Activated naive CD8-positive, alpha-beta T cell treated with anti-CD3 and anti-CD28 coated beads for 36 hours (primary cell): ENCODE results near the gene GET4. TPM values are rescaled to one million over a fixed set of nuclear protein-coding genes. Genes with fewer than 3 reads are reported as not detected.
"Not testable (repeated sequence)": the region's sequence is repeated elsewhere in the genome, so short reads cannot be mapped to it uniquely, and the experiment has no call there.

Source experiments
- DNase-seq: peaks from one replicate; pipeline ENCODE4 v3.0.0; 2021
- H3K27ac Mint-ChIP-seq: one replicate; pipeline ENCODE4 v1.8.0; 2022; ENCODE audit warnings: mild to moderate bottlenecking, moderate library complexity, mixed read lengths
- H3K27me3 Mint-ChIP-seq: one replicate; pipeline ENCODE4 v1.8.0; 2022; ENCODE audit warnings: mild to moderate bottlenecking, mixed read lengths
- H3K36me3 Mint-ChIP-seq: one replicate; pipeline ENCODE4 v1.8.0; 2021; ENCODE audit warnings: mild to moderate bottlenecking, mixed read lengths
- H3K4me1 Mint-ChIP-seq: one replicate; pipeline ENCODE4 v1.8.0; 2021; ENCODE audit warnings: mixed read lengths
- H3K4me3 Mint-ChIP-seq: one replicate; pipeline ENCODE4 v1.8.0; 2022; ENCODE audit warnings: mild to moderate bottlenecking, moderate library complexity, mixed read lengths
- H3K9me3 Mint-ChIP-seq: one replicate; pipeline ENCODE4 v1.8.0; 2022; ENCODE audit warnings: mixed read lengths
- total RNA-seq, 2 experiments: library from RNA; stranded (reverse); gene quantifications; one replicate each; pipeline ENCODE4 v1.2.3, GENCODE V29; 2021

The GET4 gene
- total RNA-seq, 2 experiments from 2014 or later, result 35.2 to 39.6 TPM

- DNase-seq, result no peak
- H3K4me3 Mint-ChIP-seq, result no peak overlapping the region
- H3K36me3 Mint-ChIP-seq, result peaks cover 11% of the 10 kb centered on the region
- no peak overlapping the region for H3K27ac Mint-ChIP-seq
- no peaks in the 10 kb centered on the region for H3K27me3 Mint-ChIP-seq
- H3K9me3 Mint-ChIP-seq, result no peaks in the 10 kb centered on the region
- H3K4me1 Mint-ChIP-seq, result no peaks in the 10 kb centered on the region
These were observed 19.8 kb upstream of the GET4 start for GRCh38 chr7:856444-857095.

- H3K4me3 Mint-ChIP-seq, result no peak overlapping the region
- DNase-seq, result no peak
- H3K9me3 Mint-ChIP-seq, result no peaks in the 10 kb centered on the region
- H3K4me1 Mint-ChIP-seq, result no peaks in the 10 kb centered on the region
- H3K27ac Mint-ChIP-seq, result no peak overlapping the region
- H3K27me3 Mint-ChIP-seq, result no peaks in the 10 kb centered on the region
- peaks cover 11% of the 10 kb centered on the region for H3K36me3 Mint-ChIP-seq
These were observed 18.7 kb upstream of the GET4 start for GRCh38 chr7:857661-858060.

- H3K4me3 Mint-ChIP-seq, result no peak overlapping the region
- H3K36me3 Mint-ChIP-seq, result peaks cover 12% of the 10 kb centered on the region
- no peaks in the 10 kb centered on the region for H3K9me3 Mint-ChIP-seq
- H3K27ac Mint-ChIP-seq, result no peak overlapping the region
- no peak for DNase-seq
- H3K27me3 Mint-ChIP-seq, result no peaks in the 10 kb centered on the region
- H3K4me1 Mint-ChIP-seq, result no peaks in the 10 kb centered on the region
These were observed 16.9 kb upstream of the GET4 start for GRCh38 chr7:859359-860030.

GRCh38 chr7:860149-860548 lies 16.2 kb upstream of the GET4 start:
- H3K4me1 Mint-ChIP-seq, result no peaks in the 10 kb centered on the region

GRCh38 chr7:861222-861621 lies 15.1 kb upstream of the GET4 start:
- Mint-ChIP-seq H3K27me3 (no peaks in the 10 kb centered on the region), H3K9me3 (no peaks in the 10 kb centered on the region)

More at GRCh38 chr7:860149-860548, 16.2 kb upstream of the GET4 start:
- peaks cover 16% of the 10 kb centered on the region for H3K36me3 Mint-ChIP-seq
- no peak for DNase-seq
- no peaks in the 10 kb centered on the region for H3K27me3 Mint-ChIP-seq
- no peaks in the 10 kb centered on the region for H3K9me3 Mint-ChIP-seq
- no peak overlapping the region for H3K27ac Mint-ChIP-seq
- H3K4me3 Mint-ChIP-seq, result no peak overlapping the region

GRCh38 chr7:862157-862556 lies 14.2 kb upstream of the GET4 start:
- H3K4me1 Mint-ChIP-seq, result no peaks in the 10 kb centered on the region
- no peaks in the 10 kb centered on the region for H3K9me3 Mint-ChIP-seq
- H3K4me3 Mint-ChIP-seq, result no peak overlapping the region
- no peak for DNase-seq
- no peaks in the 10 kb centered on the region for H3K27me3 Mint-ChIP-seq
- peaks cover 19% of the 10 kb centered on the region for H3K36me3 Mint-ChIP-seq
- H3K27ac Mint-ChIP-seq, result no peak overlapping the region

More at GRCh38 chr7:861222-861621, 15.1 kb upstream of the GET4 start:
- no peaks in the 10 kb centered on the region for H3K4me1 Mint-ChIP-seq
- no peak for DNase-seq
- no peak overlapping the region for H3K4me3 Mint-ChIP-seq
- H3K27ac Mint-ChIP-seq, result no peak overlapping the region
- peaks cover 16% of the 10 kb centered on the region for H3K36me3 Mint-ChIP-seq

GRCh38 chr7:863106-863505 lies 13.2 kb upstream of the GET4 start:
- DNase-seq, result no peak
- no peaks in the 10 kb centered on the region for H3K27me3 Mint-ChIP-seq
- H3K27ac Mint-ChIP-seq, result no peak overlapping the region
- H3K9me3 Mint-ChIP-seq, result no peaks in the 10 kb centered on the region
- H3K4me1 Mint-ChIP-seq, result no peaks in the 10 kb centered on the region
- H3K4me3 Mint-ChIP-seq, result no peak overlapping the region
- peaks cover 19% of the 10 kb centered on the region for H3K36me3 Mint-ChIP-seq

GRCh38 chr7:865921-866320 lies 10.4 kb upstream of the GET4 start:
- Mint-ChIP-seq H3K4me1 (peaks cover 6% of the 10 kb centered on the region), H3K27ac (no peak overlapping the region), H3K9me3 (no peaks in the 10 kb centered on the region), H3K36me3 (peaks cover 24% of the 10 kb centered on the region), H3K4me3 (no peak overlapping the region), H3K27me3 (no peaks in the 10 kb centered on the region)
- no peak for DNase-seq

GRCh38 chr7:867001-867405 lies 9.4 kb upstream of the GET4 start:
- no peak overlapping the region for H3K27ac Mint-ChIP-seq
- no peaks in the 10 kb centered on the region for H3K27me3 Mint-ChIP-seq
- no peaks in the 10 kb centered on the region for H3K9me3 Mint-ChIP-seq

GRCh38 chr7:867406-868188 lies 8.8 kb upstream of the GET4 start:
- H3K27me3 Mint-ChIP-seq, result no peaks in the 10 kb centered on the region
- peaks cover 28% of the 10 kb centered on the region for H3K36me3 Mint-ChIP-seq
- H3K9me3 Mint-ChIP-seq, result no peaks in the 10 kb centered on the region
- H3K27ac Mint-ChIP-seq, result no peak overlapping the region
- peaks cover 6% of the 10 kb centered on the region for H3K4me1 Mint-ChIP-seq
- no peak overlapping the region for H3K4me3 Mint-ChIP-seq
- no peak for DNase-seq

More at GRCh38 chr7:867001-867405, 9.4 kb upstream of the GET4 start:
- DNase-seq, result no peak
- Mint-ChIP-seq H3K36me3 (peaks cover 24% of the 10 kb centered on the region), H3K4me1 (peaks cover 6% of the 10 kb centered on the region), H3K4me3 (no peak overlapping the region)

- DNase-seq, result no peak
- H3K4me3 Mint-ChIP-seq, result no peak overlapping the region
- peaks cover 8% of the 10 kb centered on the region for H3K4me1 Mint-ChIP-seq
- peaks cover 34% of the 10 kb centered on the region for H3K36me3 Mint-ChIP-seq
- no peaks in the 10 kb centered on the region for H3K9me3 Mint-ChIP-seq
- no peaks in the 10 kb centered on the region for H3K27me3 Mint-ChIP-seq
- no peak overlapping the region for H3K27ac Mint-ChIP-seq
These were observed 8.2 kb upstream of the GET4 start for GRCh38 chr7:868189-868486.

- Mint-ChIP-seq H3K36me3 (peaks cover 36% of the 10 kb centered on the region), H3K9me3 (no peaks in the 10 kb centered on the region), H3K4me1 (peaks cover 17% of the 10 kb centered on the region), H3K27ac (no peak overlapping the region), H3K27me3 (no peaks in the 10 kb centered on the region), H3K4me3 (no peak overlapping the region)
- no peak for DNase-seq
These were observed 7.0 kb upstream of the GET4 start for GRCh38 chr7:869348-869747.

GRCh38 chr7:871900-872537 lies 4.3 kb upstream of the GET4 start:
- DNase-seq, result no peak
- H3K4me3 Mint-ChIP-seq, result no peak overlapping the region
- peaks cover 21% of the 10 kb centered on the region for H3K4me1 Mint-ChIP-seq
- no peaks in the 10 kb centered on the region for H3K9me3 Mint-ChIP-seq
- no peaks in the 10 kb centered on the region for H3K27me3 Mint-ChIP-seq
- no peak overlapping the region for H3K27ac Mint-ChIP-seq
- peaks cover 29% of the 10 kb centered on the region for H3K36me3 Mint-ChIP-seq

GRCh38 chr7:872685-873084 lies 3.7 kb upstream of the GET4 start:
- H3K4me3 Mint-ChIP-seq, H3K27me3 Mint-ChIP-seq, H3K27ac Mint-ChIP-seq, H3K9me3 Mint-ChIP-seq, DNase-seq: not testable (repeated sequence)
- Mint-ChIP-seq H3K4me1 (peaks cover 21% of the 10 kb centered on the region), H3K36me3 (peaks cover 31% of the 10 kb centered on the region)

- no peaks in the 10 kb centered on the region for H3K9me3 Mint-ChIP-seq
- no peak overlapping the region for H3K4me3 Mint-ChIP-seq
These were observed 2.9 kb upstream of the GET4 start for GRCh38 chr7:873367-874002.

More at GRCh38 chr7:873367-874002, 2.9 kb upstream of the GET4 start:
- peaks cover 31% of the 10 kb centered on the region for H3K36me3 Mint-ChIP-seq
- H3K27ac Mint-ChIP-seq, result peak overlapping the region; percentile 85
- peak; percentile 75 for DNase-seq
- H3K27me3 Mint-ChIP-seq, result no peaks in the 10 kb centered on the region
- peaks cover 23% of the 10 kb centered on the region for H3K4me1 Mint-ChIP-seq
